Neural cell (in vitro differentiated cells): ENCODE measurements around the gene FSIP2. TPM values are rescaled to one million over a fixed set of nuclear protein-coding genes. Genes with fewer than 3 reads are reported as not detected.

Source experiments
- H2AFZ ChIP-seq: fragments of 200-600, 300-800 bp; sonication (generic), shearing (Covaris generic); 2 replicates; pipeline ENCODE4 v1.6.0; 2014; ENCODE audit warnings: low read depth, mild to moderate bottlenecking, antibody characterized with exemption, low read length, moderate library complexity
- H3F3A ChIP-seq: fragments of 200-600 bp; shearing (Covaris generic); 2 replicates; pipeline ENCODE4 v1.6.1; 2016; ENCODE audit warnings: mild to moderate bottlenecking, moderate library complexity, mixed read lengths, antibody characterized with exemption, low read length; ENCODE audit not compliant: insufficient read depth, poor library complexity, severe bottlenecking
- H3K27ac ChIP-seq: fragments of 200-600, 300-800 bp; sonication (generic), shearing (Covaris generic); 2 replicates; pipeline ENCODE4 v1.5.1; 2014; ENCODE audit warnings: mild to moderate bottlenecking, low read length, moderate library complexity
- H3K27me3 ChIP-seq: fragments of 300-800, 200-600 bp; sonication (generic), shearing (Covaris generic); 2 replicates; pipeline ENCODE4 v1.6.0; 2014; ENCODE audit warnings: mild to moderate bottlenecking, low read depth, low read length, moderate library complexity; ENCODE audit not compliant: insufficient read depth
- H3K36me3 ChIP-seq: fragments of 300-800, 200-600 bp; sonication (generic), shearing (Covaris generic); 2 replicates; pipeline ENCODE4 v1.5.1; 2014; ENCODE audit warnings: mild to moderate bottlenecking, antibody characterized with exemption, low read length, moderate library complexity; ENCODE audit not compliant: insufficient read depth
- H3K4me2 ChIP-seq: fragments of 300-800, 200-600 bp; sonication (generic), shearing (Covaris generic); 2 replicates; pipeline ENCODE4 v1.6.0; 2014; ENCODE audit warnings: mild to moderate bottlenecking, low read length
- H3K4me3 ChIP-seq: fragments of 300-800, 200-600 bp; sonication (generic), shearing (Covaris generic); 2 replicates; pipeline ENCODE4 v1.5.1; 2014; ENCODE audit warnings: mild to moderate bottlenecking, low read length, moderate library complexity
- H3K79me2 ChIP-seq: fragments of 200-600 bp; shearing (Covaris generic); replicated peaks from 2 replicates; pipeline ENCODE4 v1.6.0; 2014; ENCODE audit warnings: mild to moderate bottlenecking, low read length, moderate library complexity; ENCODE audit not compliant: insufficient read depth
- H3K9ac ChIP-seq: fragments of 300-800, 200-600 bp; sonication (generic), shearing (Covaris generic); 2 replicates; pipeline ENCODE4 v1.6.1; 2016; ENCODE audit warnings: mild to moderate bottlenecking, low read length, mixed read lengths
- H3K9me2 ChIP-seq: fragments of 200-600 bp; shearing (Covaris generic); 2 replicates; pipeline ENCODE4 v1.6.1; 2016; ENCODE audit warnings: mild to moderate bottlenecking, low read length, mixed read lengths; ENCODE audit not compliant: insufficient read depth
- H3K9me3 ChIP-seq: fragments of 200-600, 300-800 bp; sonication (generic), shearing (Covaris generic); 2 replicates; pipeline ENCODE4 v1.6.1; 2016; ENCODE audit warnings: mild to moderate bottlenecking, mixed run types, low read length, moderate library complexity, mixed read lengths
- H4K20me1 ChIP-seq: fragments of 200-600 bp; shearing (Covaris generic); 2 replicates; pipeline ENCODE4 v1.6.1; 2016; ENCODE audit warnings: mild to moderate bottlenecking, mixed run types; ENCODE audit not compliant: insufficient read depth
- EP300 ChIP-seq: fragments of 450-650 bp; conservative IDR thresholded peaks from 2 replicates; pipeline ENCODE4 v1.6.1; 2014; ENCODE audit warnings: antibody characterized with exemption, mild to moderate bottlenecking, moderate library complexity; ENCODE audit not compliant: poor library complexity, severe bottlenecking
- EZH2 ChIP-seq: fragments of 200-600, 300-800 bp; shearing (Covaris generic), sonication (generic); IDR thresholded peaks from 2 replicates; pipeline ENCODE4 v1.6.1; 2014; ENCODE audit warnings: antibody characterized with exemption, low read length, borderline replicate concordance, mild to moderate bottlenecking; ENCODE audit not compliant: insufficient read depth, poor library complexity, severe bottlenecking
- MXI1 ChIP-seq: fragments of 450-650 bp; conservative IDR thresholded peaks from 2 replicates; pipeline ENCODE4 v1.6.1; 2014; ENCODE audit warnings: antibody characterized with exemption, mild to moderate bottlenecking; ENCODE audit not compliant: poor library complexity, severe bottlenecking
- POLR2AphosphoS5 ChIP-seq: IDR thresholded peaks from 2 replicates; pipeline ENCODE4 v1.6.1; 2012
- RAD21 ChIP-seq: fragments of 450-650 bp; conservative IDR thresholded peaks from 2 replicates; pipeline ENCODE4 v1.6.1; 2014; ENCODE audit warnings: antibody characterized with exemption, mild to moderate bottlenecking, moderate library complexity
- SMC3 ChIP-seq: fragments of 450-650 bp; conservative IDR thresholded peaks from 2 replicates; pipeline ENCODE4 v1.6.1; 2014; ENCODE audit warnings: antibody characterized with exemption, mild to moderate bottlenecking, moderate library complexity; ENCODE audit not compliant: poor library complexity
- TAF1 ChIP-seq: IDR thresholded peaks from 2 replicates; pipeline ENCODE4 v1.6.1; 2012; ENCODE audit warnings: low read depth
- polyA plus RNA-seq: library from polyadenylated mRNA; depleted of rRNA; stranded (reverse); fragments of >200 nt; gene quantifications from 2 replicates; pipeline ENCODE4 v1.2.3, GENCODE V29; 2014
- TF ChIP-seq, protein P1 (sequence below): IDR thresholded peaks from 2 replicates; pipeline ENCODE4 v1.6.1; 2012; ENCODE audit warnings: borderline replicate concordance
- TF ChIP-seq, protein P2 (sequence below): fragments of 450-650 bp; IDR thresholded peaks from 2 replicates; pipeline ENCODE4 v1.5.1; 2014; ENCODE audit warnings: antibody characterized with exemption, mild to moderate bottlenecking, moderate library complexity; ENCODE audit not compliant: poor library complexity, severe bottlenecking

FSIP2 gene
- polyA plus RNA-seq, 1 donor from 2014 or later: 11.0 TPM

DNA sequence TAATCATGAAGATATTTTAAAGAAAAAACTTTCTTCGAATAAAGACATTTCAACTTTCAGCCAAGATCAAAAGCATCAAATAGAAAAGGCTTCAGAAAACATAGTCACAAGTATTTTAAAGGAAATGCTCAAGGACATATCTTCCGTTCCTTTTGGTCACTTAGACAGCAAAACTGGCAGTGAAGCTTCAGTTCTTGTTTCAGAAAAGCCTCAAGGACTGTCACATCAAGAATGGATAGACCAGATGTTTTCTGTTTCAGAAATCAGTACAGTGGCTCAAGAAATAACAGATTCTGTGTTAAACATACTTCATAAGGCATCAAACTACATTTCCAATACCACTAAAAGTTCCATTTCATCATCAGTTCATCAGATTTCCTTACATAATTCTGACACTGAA is 51.8 kb downstream of the FSIP2 start:
- Histone ChIP-seq H3K9ac (no peak overlapping the region), H3K27me3 (no peaks in the 10 kb centered on the region), H4K20me1 (no peaks in the 10 kb centered on the region), H3K9me3 (no peaks in the 10 kb centered on the region), H3F3A (no peaks in the 10 kb centered on the region), H2AFZ (no peak overlapping the region), H3K79me2 (no peaks in the 10 kb centered on the region), H3K36me3 (no peaks in the 10 kb centered on the region), H3K27ac (no peak overlapping the region), H3K9me2 (no peaks in the 10 kb centered on the region), H3K4me3 (no peak overlapping the region), H3K4me2 (no peak overlapping the region)
- no peak for TF ChIP-seq RAD21
- no peak for TF ChIP-seq SMC3
- TF ChIP-seq MXI1: no peak
- TF ChIP-seq, protein P1, sequence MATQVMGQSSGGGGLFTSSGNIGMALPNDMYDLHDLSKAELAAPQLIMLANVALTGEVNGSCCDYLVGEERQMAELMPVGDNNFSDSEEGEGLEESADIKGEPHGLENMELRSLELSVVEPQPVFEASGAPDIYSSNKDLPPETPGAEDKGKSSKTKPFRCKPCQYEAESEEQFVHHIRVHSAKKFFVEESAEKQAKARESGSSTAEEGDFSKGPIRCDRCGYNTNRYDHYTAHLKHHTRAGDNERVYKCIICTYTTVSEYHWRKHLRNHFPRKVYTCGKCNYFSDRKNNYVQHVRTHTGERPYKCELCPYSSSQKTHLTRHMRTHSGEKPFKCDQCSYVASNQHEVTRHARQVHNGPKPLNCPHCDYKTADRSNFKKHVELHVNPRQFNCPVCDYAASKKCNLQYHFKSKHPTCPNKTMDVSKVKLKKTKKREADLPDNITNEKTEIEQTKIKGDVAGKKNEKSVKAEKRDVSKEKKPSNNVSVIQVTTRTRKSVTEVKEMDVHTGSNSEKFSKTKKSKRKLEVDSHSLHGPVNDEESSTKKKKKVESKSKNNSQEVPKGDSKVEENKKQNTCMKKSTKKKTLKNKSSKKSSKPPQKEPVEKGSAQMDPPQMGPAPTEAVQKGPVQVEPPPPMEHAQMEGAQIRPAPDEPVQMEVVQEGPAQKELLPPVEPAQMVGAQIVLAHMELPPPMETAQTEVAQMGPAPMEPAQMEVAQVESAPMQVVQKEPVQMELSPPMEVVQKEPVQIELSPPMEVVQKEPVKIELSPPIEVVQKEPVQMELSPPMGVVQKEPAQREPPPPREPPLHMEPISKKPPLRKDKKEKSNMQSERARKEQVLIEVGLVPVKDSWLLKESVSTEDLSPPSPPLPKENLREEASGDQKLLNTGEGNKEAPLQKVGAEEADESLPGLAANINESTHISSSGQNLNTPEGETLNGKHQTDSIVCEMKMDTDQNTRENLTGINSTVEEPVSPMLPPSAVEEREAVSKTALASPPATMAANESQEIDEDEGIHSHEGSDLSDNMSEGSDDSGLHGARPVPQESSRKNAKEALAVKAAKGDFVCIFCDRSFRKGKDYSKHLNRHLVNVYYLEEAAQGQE: no peak
- no peak for TF ChIP-seq TAF1
- no peak for TF ChIP-seq EZH2
- TF ChIP-seq, protein P2, sequence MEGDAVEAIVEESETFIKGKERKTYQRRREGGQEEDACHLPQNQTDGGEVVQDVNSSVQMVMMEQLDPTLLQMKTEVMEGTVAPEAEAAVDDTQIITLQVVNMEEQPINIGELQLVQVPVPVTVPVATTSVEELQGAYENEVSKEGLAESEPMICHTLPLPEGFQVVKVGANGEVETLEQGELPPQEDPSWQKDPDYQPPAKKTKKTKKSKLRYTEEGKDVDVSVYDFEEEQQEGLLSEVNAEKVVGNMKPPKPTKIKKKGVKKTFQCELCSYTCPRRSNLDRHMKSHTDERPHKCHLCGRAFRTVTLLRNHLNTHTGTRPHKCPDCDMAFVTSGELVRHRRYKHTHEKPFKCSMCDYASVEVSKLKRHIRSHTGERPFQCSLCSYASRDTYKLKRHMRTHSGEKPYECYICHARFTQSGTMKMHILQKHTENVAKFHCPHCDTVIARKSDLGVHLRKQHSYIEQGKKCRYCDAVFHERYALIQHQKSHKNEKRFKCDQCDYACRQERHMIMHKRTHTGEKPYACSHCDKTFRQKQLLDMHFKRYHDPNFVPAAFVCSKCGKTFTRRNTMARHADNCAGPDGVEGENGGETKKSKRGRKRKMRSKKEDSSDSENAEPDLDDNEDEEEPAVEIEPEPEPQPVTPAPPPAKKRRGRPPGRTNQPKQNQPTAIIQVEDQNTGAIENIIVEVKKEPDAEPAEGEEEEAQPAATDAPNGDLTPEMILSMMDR: no peak
- no peak for TF ChIP-seq EP300
- no peak for TF ChIP-seq POLR2AphosphoS5

DNA sequence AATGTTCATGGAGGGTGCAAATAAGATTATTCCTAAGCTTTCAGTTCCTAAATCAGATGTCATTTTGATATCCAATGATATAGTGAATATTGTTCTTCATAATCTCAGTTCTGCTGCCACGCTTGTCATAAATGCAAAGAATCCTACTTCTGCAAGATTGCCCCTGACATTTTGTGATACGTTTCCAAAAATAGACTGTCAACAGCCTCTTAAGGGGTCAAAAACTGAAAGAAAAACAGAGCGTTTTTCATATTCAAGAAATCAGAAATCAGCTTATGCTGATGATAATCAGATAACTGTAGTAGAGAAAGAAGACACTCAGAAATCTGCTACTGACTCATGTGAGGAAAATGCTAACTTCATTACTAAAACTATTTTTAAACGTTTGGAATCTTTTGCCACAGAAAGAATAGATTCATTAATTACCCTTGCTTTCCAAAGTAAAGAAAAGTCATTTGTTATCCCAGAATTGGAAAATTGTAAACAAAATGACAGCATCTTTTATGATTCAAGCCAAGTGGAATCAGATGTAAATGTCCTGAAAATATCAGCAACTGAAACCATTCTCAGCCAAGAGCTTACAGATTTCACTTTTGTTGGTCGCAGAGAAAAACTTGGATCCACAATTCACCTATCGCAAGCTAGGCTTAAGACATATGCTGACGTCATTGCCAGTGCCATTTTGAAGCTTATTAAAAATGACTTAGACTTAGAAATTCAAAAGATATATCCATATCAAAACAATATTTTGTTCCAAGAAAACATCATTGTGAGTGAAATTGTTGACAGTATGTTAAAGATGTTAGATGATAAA is 55.1 kb downstream of the FSIP2 start:
- Histone ChIP-seq H3K36me3 (no peaks in the 10 kb centered on the region), H4K20me1 (no peaks in the 10 kb centered on the region), H3K9me2 (no peaks in the 10 kb centered on the region), H3F3A (no peaks in the 10 kb centered on the region), H3K9me3 (no peaks in the 10 kb centered on the region), H3K4me3 (no peak overlapping the region), H3K27ac (no peak overlapping the region), H3K79me2 (no peaks in the 10 kb centered on the region), H2AFZ (no peak overlapping the region), H3K9ac (no peak overlapping the region), H3K4me2 (no peak overlapping the region), H3K27me3 (no peaks in the 10 kb centered on the region)
- peak; percentile 32 for TF ChIP-seq EP300
- TF ChIP-seq POLR2AphosphoS5: no peak
- TF ChIP-seq, protein P1: no peak
